ENCODE data around the gene FAM193A. TPM values are rescaled to one million over a fixed set of nuclear protein-coding genes. Genes with fewer than 3 reads are reported as not detected.

The FAM193A gene
- total RNA-seq, 1 donor from 2014 or later, result 28.8 TPM

GRCh38 chr4:2637956-2638552 lies 101.6 kb downstream of the FAM193A start:
- no peak for DNase-seq (ENCODE audit: low read depth)
- no peak overlapping the region for H3K27ac Mint-ChIP-seq (ENCODE audit: unreplicated experiment)

GRCh38 chr4:2638730-2639129 lies 102.3 kb downstream of the FAM193A start:
- Mint-ChIP-seq H3K36me3 (ENCODE audit: low read depth, unreplicated experiment) (peaks cover 8% of the 10 kb centered on the region), H3K9me3 (ENCODE audit: unreplicated experiment) (no peaks in the 10 kb centered on the region), H3K4me1 (ENCODE audit: low read depth, unreplicated experiment) (no peaks in the 10 kb centered on the region), H3K27me3 (ENCODE audit: low read depth, unreplicated experiment) (no peaks in the 10 kb centered on the region), H3K27ac (ENCODE audit: unreplicated experiment) (no peak overlapping the region), H3K4me3 (ENCODE audit: unreplicated experiment) (no peak overlapping the region)
- no peaks in the 10 kb centered on the region for H3K27me3 ChIP-seq (ENCODE audit: insufficient read depth, low read length)
- no peaks in the 10 kb centered on the region for H3K9me3 ChIP-seq (ENCODE audit: insufficient read depth, low read depth, low read length)
- FAIRE-seq, result no peak
- peaks cover 37% of the 10 kb centered on the region for H4K20me1 ChIP-seq (ENCODE audit: insufficient read depth, low read length)
- no peak overlapping the region for H3K27ac ChIP-seq (ENCODE audit: low read depth, low read length)
- peaks cover 28% of the 10 kb centered on the region for H3K36me3 ChIP-seq (ENCODE audit: insufficient read depth, low read length)
- no peak for TF ChIP-seq EZH2 (IDR thresholded peaks at IDR 0.05; ENCODE audit: insufficient read depth, low read length)
- TF ChIP-seq CTCF (IDR thresholded peaks at IDR 0.05; ENCODE audit: insufficient read depth, low read depth, low read length), result no peak
- no peaks in the 10 kb centered on the region for H3K4me1 ChIP-seq (ENCODE audit: insufficient read depth, low read length)
- H3K9ac ChIP-seq (ENCODE audit: low read length), result no peak overlapping the region
- H2AFZ ChIP-seq (ENCODE audit: low read depth, low read length), result no peak overlapping the region
- no peak overlapping the region for H3K4me3 ChIP-seq (ENCODE audit: insufficient read depth, low read depth, low read length)
- H3K4me2 ChIP-seq (ENCODE audit: low read length), result no peak overlapping the region
- peaks cover 10% of the 10 kb centered on the region for H3K79me2 ChIP-seq (ENCODE audit: insufficient read depth, low read length)
- DNase-seq (ENCODE audit: low read depth), result no peak

More at GRCh38 chr4:2637956-2638552, 101.6 kb downstream of the FAM193A start:
- H3K4me2 ChIP-seq (ENCODE audit: low read length), result no peak overlapping the region
- Mint-ChIP-seq H3K4me1 (ENCODE audit: low read depth, unreplicated experiment) (no peaks in the 10 kb centered on the region), H3K9me3 (ENCODE audit: unreplicated experiment) (no peaks in the 10 kb centered on the region), H3K36me3 (ENCODE audit: low read depth, unreplicated experiment) (peaks cover 8% of the 10 kb centered on the region), H3K4me3 (ENCODE audit: unreplicated experiment) (no peak overlapping the region), H3K27me3 (ENCODE audit: low read depth, unreplicated experiment) (no peaks in the 10 kb centered on the region)
- H3K79me2 ChIP-seq (ENCODE audit: insufficient read depth, low read length), result peaks cover 10% of the 10 kb centered on the region
- peaks cover 38% of the 10 kb centered on the region for H4K20me1 ChIP-seq (ENCODE audit: insufficient read depth, low read length)
- H3K9me3 ChIP-seq (ENCODE audit: insufficient read depth, low read depth, low read length), result no peaks in the 10 kb centered on the region
- TF ChIP-seq CTCF (IDR thresholded peaks at IDR 0.05; ENCODE audit: insufficient read depth, low read depth, low read length), result no peak
- TF ChIP-seq EZH2 (IDR thresholded peaks at IDR 0.05; ENCODE audit: insufficient read depth, low read length), result no peak
- no peak overlapping the region for H3K27ac ChIP-seq (ENCODE audit: low read depth, low read length)
- H3K9ac ChIP-seq (ENCODE audit: low read length), result no peak overlapping the region
- H3K4me3 ChIP-seq (ENCODE audit: insufficient read depth, low read depth, low read length), result no peak overlapping the region
- H3K36me3 ChIP-seq (ENCODE audit: insufficient read depth, low read length), result peaks cover 28% of the 10 kb centered on the region
- H3K27me3 ChIP-seq (ENCODE audit: insufficient read depth, low read length), result no peaks in the 10 kb centered on the region
- no peak for FAIRE-seq
- H3K4me1 ChIP-seq (ENCODE audit: insufficient read depth, low read length), result no peaks in the 10 kb centered on the region
- H2AFZ ChIP-seq (ENCODE audit: low read depth, low read length), result no peak overlapping the region

- Mint-ChIP-seq H3K27ac (ENCODE audit: unreplicated experiment) (no peak overlapping the region), H3K36me3 (ENCODE audit: low read depth, unreplicated experiment) (peaks cover 9% of the 10 kb centered on the region)
- H3K9ac ChIP-seq (ENCODE audit: low read length), result no peak overlapping the region
Observed at GRCh38 chr4:2642968-2643367, 106.5 kb downstream of the FAM193A start.

More at GRCh38 chr4:2642968-2643367, 106.5 kb downstream of the FAM193A start:
- no peak for FAIRE-seq
- no peak overlapping the region for H3K4me3 ChIP-seq (ENCODE audit: insufficient read depth, low read depth, low read length)
- H3K27ac ChIP-seq (ENCODE audit: low read depth, low read length), result no peak overlapping the region
- no peaks in the 10 kb centered on the region for H3K4me1 ChIP-seq (ENCODE audit: insufficient read depth, low read length)
- H3K9me3 ChIP-seq (ENCODE audit: insufficient read depth, low read depth, low read length), result no peaks in the 10 kb centered on the region
- H3K27me3 ChIP-seq (ENCODE audit: insufficient read depth, low read length), result no peaks in the 10 kb centered on the region
- no peak overlapping the region for H2AFZ ChIP-seq (ENCODE audit: low read depth, low read length)
- H3K4me2 ChIP-seq (ENCODE audit: low read length), result no peak overlapping the region
- H3K36me3 ChIP-seq (ENCODE audit: insufficient read depth, low read length), result peaks cover 23% of the 10 kb centered on the region
- TF ChIP-seq CTCF (IDR thresholded peaks at IDR 0.05; ENCODE audit: insufficient read depth, low read depth, low read length) (no peak), EZH2 (IDR thresholded peaks at IDR 0.05; ENCODE audit: insufficient read depth, low read length) (no peak)
- H3K27me3 Mint-ChIP-seq (ENCODE audit: low read depth, unreplicated experiment), result no peaks in the 10 kb centered on the region
- H3K4me1 Mint-ChIP-seq (ENCODE audit: low read depth, unreplicated experiment), result no peaks in the 10 kb centered on the region
- H3K4me3 Mint-ChIP-seq (ENCODE audit: unreplicated experiment), result no peak overlapping the region
- DNase-seq (ENCODE audit: low read depth), result no peak
- H3K79me2 ChIP-seq (ENCODE audit: insufficient read depth, low read length), result peaks cover 13% of the 10 kb centered on the region
- H3K9me3 Mint-ChIP-seq (ENCODE audit: unreplicated experiment), result no peaks in the 10 kb centered on the region
- peaks cover 16% of the 10 kb centered on the region for H4K20me1 ChIP-seq (ENCODE audit: insufficient read depth, low read length)
